ENCODE measurements around the gene STX16.
"Not testable (repeated sequence)": the region's sequence is repeated elsewhere in the genome, so short reads cannot be mapped to it uniquely, and the experiment has no call there.

Gene STX16

DNA sequence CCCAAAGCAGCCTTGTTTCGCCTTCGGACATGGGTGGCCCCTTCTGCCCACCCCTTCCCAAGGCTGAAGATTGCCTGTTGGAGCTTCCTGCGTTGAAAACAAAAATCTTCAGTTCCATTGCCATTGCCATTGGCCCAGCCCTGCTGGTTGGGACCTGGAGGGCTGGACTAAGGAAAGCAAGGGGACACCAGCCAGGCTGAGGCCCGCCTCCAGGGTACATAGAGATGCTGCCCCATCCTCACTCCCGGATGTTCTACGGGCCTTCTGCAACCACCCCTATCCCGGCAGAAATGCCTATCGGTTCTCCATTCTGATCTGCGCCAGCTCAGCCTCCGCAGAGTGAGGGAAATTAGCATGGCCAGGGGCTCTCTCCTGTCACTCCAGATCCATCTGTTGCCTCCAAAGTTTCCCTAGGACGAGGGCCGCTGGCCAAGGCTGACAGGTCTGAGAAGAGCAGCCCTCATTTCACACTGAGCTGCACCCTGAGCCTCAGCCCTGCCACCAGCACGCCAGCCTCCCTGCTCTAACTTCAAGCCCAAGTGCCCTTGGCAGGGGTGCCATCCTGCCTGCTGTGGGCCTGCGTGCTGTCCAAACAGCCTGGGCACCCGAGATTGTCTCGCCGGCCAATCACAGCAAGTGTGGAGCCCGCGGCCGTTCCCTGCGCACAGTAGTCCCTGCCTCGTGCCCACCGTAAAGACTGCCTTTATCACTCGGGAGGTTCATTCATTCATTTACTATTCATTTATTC lies 13.4 kb upstream of the STX16 start:
- no peak for DNase-seq

DNA sequence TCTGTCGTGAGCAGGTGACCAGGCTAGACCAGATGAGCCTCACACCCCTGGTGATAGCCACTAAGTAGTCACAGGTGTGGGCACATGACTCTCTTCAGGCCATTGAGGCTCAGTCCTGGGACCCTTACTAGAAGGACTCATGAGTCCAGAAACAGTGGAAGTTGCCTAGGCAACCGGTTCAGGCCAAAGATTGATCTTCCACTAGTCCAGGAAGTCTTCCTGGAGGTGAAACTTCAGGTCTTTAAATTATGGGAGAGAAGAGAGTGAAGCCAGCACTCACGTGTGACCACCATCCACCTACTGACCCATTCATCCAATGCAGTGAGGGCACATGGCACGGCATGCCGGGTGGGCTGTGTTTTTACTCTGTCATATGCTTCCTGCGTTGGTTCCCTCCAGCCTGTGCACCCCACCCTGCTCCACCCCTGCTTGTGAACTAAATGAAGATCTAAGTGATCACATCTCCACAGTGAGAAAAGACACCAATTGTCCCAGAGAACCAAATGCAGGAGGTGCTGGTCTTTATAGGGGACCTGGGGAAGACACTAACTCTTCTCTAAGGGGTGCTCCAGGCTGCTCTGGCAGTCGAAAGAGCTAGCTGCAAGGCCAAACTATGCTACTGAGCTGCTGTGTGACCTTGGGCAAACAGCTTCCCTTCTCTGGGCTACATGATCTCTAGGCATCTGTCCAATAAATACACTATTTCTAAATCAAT lies 12.5 kb upstream of the STX16 start:
- DNase-seq, result no peak

DNA sequence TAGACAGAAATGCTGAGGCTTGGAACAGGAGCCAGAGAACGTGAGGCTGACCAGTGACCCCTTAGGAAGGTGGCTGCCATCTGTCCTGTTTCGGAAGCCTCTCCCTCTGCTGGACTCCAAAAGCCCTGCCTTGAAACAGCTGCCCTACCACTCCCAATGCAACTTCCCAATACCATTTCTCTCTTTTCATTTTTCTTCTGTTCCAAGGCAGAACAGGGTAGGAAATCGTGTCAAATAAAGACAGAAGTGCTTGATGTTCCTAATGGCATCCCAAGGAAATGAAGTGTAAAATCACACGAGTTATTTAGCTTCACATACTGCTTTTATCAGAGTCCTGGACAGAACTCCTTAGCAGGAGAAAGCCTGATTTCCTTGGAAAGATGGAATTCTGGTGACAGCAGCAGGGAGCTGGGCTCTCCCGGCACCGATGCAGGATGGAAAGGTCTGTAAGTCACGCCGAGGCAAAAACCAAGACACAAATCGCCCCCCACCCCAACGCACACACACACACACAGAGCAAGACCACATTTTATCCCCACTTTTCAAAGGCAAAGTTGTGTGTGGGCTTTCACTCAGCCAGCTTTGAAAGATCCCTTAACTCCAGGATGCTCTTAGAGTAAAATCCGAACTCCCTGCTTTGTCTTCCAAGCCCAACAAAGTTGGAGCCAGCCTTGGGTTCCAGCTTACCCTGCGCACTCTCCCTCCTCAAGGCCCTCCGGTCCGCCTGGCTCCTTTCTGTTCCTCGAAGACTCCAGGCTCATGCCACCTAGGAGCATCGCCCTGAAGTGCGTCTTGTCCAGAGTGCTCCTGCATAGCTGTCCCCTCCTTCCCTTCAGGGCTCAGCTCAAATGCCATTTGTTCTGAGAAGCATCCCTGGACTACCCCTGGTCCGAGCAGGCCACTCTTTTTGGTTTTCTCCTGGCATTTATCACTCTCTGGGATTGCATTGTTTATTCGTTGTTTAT lies 11.6 kb upstream of the STX16 start:
- DNase-seq, result no peak

DNA sequence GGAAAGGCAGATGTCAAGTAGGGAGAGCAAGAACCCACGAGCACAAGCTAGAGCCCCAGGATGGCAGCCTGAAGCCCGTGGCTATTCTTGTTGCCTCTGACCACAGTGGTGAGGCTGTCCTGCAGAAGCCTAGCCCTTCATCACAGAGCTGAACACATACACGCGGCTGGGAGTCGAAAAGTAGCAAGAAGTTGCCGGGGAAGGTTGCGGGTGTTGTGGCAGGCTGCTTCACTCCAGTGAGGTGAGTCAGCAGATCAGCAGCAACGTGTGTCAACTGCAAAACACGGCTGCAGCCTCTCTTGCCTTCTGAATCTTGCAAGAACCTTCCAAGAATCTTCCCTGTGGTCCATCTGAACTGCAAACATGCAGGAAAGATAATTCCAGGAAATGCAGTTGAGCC lies 10.6 kb upstream of the STX16 start:
- DNase-seq, result no peak

DNA sequence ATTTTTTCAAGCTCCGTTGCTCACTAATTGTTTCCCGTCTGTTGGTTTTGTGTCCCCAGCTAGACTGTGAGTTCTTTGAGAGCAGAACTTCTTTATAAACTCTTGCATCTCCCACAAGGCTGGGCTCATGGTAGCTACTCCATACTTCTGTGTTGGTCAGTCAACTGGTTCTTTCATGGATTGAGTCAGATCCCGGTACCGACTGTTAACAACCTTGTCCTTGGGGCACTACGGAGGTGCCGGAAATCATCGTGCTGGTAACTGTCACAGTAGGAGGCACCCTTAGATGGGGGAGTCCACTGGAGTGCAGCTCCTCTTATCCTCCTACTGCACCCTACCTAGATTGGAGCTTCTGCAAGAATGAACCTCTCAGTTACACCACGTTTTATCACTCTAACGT lies 8.6 kb upstream of the STX16 start:
- no peak for DNase-seq

DNA sequence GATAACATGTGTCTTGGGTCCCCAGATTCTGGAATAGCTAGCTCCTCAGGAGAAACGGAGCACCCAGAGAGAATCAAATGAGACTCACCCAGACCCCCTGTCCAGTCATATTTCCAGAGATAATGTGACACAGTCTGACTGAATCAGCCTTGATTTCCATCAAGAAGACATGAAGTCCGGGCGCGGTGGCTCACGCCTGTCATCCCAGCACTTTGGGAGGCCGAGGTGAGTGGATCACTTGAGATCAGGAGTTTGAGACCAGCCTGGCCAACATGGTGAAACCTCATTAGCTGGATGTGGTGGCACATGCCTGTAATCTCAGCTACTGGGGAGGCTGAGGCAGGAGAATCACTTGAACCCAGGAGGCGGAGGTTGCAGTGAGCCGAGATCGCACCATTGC lies 8.2 kb upstream of the STX16 start:
- not testable (repeated sequence) for DNase-seq

DNA sequence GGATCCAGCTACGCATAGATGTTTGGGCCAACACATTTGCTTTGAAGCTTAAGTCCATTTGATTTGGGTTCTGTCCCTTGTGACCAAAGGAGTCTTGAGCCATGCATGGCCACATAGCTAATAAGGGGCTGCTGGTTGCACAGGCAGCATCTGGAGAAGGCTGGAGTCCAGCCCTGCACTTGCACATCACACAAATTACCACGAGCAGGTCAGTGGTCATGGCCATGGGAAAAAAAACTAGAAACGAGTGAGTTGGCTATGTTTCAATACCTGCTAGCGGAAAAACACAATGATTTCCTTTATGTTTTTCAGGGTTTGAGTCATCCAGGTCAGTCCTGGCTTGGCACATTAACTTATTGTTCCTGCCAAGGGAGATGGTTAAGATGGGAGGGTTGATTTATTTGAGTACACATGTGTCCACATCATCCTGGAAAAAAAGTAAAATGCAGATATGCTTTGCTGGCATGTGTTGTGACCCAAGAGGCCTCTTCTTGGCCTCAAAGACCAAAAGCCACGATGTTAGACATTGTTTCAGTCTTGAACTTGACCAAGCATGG lies 5.6 kb upstream of the STX16 start:
- no peak for DNase-seq

DNA sequence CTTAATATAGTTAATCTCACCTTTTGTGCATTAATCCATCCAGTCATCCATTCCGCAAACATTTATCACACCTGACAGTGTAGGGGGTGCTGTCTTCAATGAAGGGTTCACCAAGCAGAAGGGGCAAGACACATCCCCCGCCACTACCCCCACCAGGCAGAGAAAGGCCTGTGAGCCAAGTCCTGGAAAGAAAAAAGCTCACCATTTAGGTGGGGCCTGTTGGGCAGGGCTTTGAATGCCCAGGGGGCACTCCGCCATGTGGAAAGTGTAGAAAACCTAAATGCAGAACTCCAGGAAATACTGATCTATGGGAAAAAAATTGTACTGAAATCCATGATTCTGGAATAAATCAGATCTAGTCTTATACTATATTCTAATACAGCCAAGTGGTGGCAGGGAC lies 4.8 kb upstream of the STX16 start:
- DNase-seq, result no peak

DNA sequence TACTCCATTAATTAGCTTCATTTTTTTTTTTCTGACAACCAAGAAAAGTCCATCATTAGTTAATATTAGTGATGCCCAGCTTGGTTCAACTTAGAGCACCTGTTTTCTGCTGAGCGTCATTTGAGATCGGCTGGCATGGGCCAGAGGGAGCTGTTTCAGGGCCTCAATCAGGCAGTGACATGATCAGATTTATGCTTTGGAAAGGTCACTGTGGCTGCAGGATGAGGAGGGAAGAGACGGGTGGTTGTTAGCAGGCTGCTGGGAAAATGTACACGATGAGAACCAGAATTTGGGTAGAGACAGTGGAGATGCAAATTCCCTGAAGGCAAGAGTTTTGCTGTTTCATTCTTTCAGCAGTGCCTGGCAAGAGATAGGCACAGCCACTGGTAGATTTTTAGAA lies 4.4 kb upstream of the STX16 start:
- no peak for DNase-seq

DNA sequence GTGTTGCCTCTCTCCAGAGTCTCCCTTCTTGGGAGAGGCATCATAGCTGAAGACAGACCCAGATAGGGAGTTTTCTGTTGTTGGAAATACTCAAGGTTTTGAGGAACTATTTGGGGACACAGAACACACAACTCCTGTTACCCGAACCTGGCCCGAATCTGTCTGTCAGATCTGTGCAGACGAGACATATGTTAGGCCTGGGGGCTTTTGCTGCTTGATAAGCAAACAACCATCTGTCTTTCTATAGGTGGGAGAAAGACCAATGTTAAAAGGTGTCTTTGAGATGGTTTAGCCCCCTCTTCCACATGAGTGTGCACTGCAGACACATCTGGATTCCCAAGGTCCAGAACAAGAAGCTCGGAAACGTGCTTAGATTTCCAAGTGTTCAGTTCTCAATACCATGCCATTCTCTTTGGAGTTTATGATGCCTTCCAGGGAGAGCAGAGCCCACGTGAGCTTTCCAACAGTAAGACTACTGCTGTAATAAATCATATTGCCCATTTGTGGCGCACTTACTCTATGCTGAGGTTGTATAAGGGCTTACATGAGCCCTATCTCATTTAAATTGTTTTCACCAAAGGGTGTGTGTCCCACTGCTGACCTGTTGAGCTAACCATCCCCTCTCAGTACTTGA lies 3.8 kb upstream of the STX16 start:
- DNase-seq, result no peak

DNA sequence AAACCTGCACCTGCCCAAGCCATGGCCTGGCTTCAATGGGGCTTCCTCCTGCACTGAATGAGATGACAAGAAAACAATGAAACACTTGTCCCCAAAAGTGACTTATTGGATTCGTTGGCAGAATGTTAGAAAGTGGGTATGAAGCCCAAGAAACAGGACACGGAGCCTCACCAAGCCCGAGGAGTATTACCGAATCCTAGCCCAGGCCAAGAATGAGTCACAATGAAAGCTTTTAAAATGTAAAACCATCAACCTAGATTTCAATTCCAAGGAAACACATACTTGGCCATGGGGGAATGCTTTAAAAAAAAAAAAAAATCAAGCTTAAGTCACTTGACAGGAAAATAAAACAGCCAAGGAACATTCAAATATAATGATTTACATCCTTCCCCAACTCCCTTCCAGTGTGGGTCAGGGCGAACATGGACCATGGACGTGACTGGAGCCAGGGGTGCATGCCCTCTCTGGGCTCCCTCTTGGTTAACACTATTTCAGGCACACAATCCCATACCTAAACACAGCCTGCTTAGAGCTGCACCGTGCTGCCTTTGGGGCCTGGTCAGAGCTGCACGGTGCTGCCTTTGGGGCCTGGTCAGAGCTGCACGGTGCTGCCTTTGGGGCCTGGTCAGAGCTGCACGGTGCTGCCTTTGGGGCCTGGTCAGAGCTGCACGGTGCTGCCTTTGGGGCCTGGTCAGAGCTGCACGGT lies 3.1 kb upstream of the STX16 start:
- no peak for DNase-seq

DNA sequence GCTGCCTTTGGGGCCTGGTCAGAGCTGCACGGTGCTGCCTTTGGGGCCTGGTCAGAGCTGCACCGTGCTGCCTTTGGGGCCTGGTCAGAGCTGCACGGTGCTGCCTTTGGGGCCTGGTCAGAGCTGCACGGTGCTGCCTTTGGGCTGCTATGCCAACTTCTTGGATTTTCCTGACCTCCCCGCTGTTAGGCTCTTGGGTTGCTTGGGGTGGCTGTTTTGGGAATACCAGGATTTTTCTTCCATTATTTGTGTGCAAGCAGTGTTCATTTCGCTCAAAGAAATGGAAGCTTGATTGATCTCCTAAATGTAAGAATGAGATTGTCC lies 2.6 kb upstream of the STX16 start:
- not testable (repeated sequence) for DNase-seq

DNA sequence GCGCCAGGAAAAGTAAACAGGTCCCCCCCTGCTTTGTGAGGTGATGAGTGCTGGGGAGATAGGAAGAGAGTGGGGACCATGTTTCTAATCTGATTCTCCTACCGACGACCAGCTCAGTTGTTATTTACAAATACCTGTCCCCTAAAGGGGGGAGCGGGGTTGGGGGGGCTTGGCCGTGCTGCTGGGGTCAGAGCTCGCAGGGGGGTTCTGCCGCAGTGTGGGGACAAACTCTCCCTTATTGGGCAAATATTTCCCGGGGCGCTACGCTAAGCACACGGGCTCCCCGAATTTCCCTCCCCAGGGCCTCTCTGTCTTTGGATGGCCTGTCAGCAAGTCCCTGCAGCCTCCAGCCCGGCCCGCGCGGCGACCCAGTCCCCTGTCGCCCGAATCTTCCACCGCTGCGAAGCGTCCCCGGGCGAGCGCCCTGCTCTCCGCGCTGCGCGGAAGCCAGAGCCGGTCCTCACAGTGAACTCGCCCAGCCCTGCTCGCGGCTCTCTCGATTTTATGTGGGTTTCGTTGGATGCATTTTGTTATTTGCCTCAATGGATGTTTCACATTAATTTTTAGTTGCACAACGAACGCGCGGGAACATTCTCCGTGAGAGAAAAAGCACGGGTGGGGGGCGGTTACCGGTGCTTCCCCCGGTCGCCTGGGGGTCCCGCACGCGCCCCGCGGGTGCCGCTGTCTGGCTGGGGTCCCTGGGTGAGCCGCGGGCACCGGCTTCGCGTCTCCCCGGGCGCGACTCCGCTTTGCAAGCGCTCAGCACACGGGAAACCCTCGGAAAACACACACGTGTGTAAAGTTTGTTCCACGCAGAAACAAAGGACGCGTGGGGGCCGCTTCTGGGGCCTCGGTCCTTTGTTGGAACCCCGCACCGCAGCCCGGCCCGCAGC lies 1.5 kb upstream of the STX16 start:
- peak in 2 of 3 experiments; percentile 75 for DNase-seq

DNA sequence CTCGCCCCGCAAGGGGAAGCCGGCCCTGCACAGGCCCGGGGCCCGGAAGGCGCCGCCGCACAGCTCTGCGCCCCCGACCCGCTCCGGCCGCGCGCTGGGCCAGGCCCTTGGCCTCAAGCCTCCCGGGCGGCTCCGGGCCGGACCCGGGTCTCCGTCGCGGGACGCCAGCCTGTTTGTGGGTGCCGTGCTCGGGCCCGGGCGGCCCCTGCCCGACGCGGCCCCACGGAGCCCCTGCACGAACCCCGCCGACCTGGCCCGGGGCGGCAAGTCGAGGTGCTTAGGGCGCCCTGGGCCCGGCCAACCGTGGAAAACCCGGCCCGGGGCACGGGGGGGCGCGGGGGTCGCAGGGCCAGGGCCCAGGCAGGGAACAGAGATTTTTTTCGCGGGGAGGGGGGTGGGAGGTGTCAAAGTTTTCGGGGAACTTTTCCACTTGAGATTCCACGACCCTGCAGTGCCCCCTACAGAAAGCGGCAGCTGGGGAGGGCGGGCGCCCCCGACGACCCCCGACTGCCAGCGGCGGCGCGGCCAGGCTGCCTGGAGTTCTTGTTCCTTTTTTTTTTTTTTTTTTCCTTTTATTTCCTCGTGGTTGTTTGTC lies 805 bp upstream of the STX16 start:
- DNase-seq, result peak in 1 of 3 experiments; percentile 74

DNA sequence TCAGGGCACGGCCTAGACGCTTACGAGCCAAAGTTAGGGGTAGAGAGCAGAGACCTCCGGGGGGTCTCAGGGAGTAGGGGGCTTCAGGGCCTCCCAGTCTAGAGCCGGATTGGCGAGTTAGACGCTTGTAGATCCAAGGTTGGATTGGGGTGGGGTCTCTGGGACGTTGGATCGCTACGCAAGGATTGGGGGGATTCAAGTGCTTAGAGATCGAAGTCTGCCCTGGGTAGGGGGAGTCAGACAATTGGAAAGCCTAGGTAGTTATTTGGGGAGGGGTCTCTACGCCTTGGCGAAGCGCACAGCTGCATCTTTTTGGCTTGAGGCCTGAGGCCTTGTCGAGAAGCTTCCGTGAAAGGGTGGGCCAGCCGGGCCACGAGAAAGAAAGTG lies 469 bp downstream of the STX16 start:
- DNase-seq, result peak in 1 of 3 experiments; percentile 78

DNA sequence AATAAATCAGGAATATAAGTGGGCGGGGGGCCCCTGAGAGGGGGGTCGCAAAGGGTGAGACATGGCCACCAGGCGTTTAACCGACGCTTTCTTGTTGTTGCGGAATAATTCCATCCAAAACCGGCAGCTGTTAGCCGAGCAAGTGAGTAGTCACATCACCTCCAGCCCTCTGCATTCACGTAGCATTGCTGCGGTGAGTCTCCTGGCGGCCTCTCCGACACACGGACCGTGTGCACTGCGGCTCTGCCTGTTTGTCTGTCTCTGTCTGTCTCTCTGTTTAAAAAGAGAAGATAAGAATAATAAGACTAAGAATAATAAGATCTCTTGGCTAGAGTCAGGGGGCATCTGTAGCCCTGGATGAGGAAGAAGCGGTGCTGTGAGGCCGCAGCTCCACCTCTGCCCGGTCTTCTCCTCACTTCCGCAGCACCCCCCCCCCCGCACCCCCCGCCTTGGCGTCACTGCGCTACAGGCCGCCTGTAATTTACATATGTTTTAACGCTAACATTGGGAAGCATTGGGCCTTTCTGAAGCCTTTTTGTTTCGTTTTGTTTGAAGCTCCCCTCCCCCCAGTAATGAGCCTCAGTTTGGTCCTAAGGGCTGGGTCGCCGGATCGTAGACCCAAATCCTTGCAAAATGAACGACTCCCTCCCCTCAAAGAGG lies 993 bp downstream of the STX16 start:
- DNase-seq, result peak; percentile 23 to 79 (median 73)

DNA sequence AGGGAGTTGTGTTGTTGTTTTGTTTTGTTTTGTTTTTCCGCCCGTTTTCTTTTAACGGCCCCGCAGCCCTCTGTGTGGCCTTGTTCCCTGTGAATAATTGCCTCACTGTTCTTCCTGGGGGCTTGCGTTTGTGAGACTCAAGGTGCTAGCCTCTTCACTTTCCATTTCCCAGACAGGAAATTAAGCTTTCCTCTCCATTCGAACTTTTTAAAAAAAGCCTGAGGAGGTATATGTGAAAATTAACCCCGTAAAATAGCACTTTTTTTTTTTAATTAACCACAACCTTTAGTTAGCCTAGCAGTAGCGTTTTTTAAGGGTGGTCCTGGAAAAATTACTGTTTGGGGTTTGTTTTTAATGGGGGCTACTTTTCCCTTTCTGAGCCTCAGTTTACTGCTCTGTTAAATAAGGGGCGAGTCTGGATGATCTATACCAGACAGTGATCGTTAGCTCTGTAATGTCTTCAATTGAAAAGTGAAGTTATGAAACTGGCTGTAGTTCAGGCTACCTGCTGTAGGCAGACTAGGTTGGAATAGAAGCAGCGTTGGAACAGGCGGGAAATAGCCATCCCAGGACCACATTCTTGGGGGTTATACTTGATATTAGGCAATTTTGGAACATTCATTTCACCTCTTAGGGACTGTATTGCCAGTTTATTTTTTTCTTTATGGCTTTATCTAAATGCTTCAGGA lies 1.7 kb downstream of the STX16 start:
- peak in 1 of 3 experiments; percentile 28 for DNase-seq

DNA sequence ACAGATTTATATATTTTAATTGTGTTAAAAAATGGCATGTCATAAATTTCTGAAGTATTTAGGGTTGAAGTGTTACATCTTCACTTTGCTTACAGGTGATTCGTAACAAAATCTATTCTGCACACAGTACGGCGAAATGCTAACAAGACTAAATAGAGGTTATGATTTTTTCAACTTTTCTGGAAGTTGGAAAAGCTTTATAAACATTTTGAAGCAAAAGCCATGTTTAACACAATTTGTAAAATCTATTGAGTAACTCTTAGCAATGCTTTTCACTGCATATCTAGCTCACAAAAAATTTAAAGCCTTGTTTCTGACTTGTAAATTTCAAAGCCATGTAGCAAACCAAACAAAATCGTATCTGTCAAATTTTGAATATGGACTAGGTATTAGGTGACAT lies 3.3 kb downstream of the STX16 start:
- no peak for DNase-seq

DNA sequence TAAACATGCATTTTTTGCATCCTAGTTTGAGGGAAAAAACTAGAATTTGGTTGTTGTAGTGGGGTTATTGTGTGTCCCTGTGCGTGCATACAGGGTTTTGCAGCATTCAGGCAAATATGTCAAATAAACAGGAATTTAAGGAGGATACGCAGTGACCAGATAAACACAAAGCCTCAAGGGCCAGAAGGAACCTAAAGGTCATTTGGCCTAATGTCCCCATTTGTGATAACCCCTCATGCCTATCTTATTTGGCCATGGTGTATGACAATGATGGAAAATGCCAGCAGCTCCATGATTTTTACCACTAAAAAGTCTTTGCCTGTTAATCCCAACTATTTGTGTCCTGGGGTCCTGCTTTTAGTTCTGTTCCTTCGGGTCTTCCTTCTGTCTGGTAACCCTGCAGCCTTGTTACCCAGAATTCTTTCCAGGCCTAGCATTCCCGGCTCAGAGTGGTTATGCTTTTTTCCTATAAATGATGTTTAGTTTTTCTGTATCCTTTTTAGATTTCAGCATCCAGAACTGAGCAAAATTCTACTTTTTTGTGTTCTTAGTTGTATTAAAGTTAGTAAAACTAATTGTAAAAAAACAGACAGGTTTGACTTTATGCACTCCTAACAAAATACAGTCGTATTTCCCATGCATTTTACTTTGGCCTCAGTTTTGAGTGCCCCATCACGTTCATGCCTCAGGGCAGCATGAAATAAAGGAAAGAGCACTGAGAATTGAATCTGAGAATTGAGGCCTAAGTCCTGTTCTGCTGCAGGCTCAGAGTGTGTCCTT lies 4.4 kb downstream of the STX16 start:
- DNase-seq, result no peak

Data from NCI-H1417 (cell line).